IPS-18a (cell line): Measurements from ENCODE around the gene KLHL8.

Experiments
- H3K27ac ChIP-seq: one replicate; pipeline ENCODE4 v1.5.1; 2013; ENCODE audit warnings: low read length
- H3K27me3 ChIP-seq: one replicate; pipeline ENCODE4 v1.6.1; 2013; ENCODE audit warnings: mild to moderate bottlenecking, low read length; ENCODE audit not compliant: control insufficient read depth, insufficient read depth
- H3K36me3 ChIP-seq: one replicate; pipeline ENCODE4 v1.6.1; 2013; ENCODE audit warnings: low read depth, low read length; ENCODE audit not compliant: control insufficient read depth
- H3K4me1 ChIP-seq: one replicate; pipeline ENCODE4 v1.6.1; 2013; ENCODE audit warnings: low read depth, low read length; ENCODE audit not compliant: control insufficient read depth
- H3K4me3 ChIP-seq: one replicate; pipeline ENCODE4 v1.5.1; 2013; ENCODE audit warnings: low read length
- H3K9ac ChIP-seq: one replicate; pipeline ENCODE4 v1.6.1; 2013; ENCODE audit warnings: mild to moderate bottlenecking, low read length, moderate library complexity
- H3K9me3 ChIP-seq: one replicate; pipeline ENCODE4 v1.6.1; 2013; ENCODE audit warnings: low read depth, low read length; ENCODE audit not compliant: control insufficient read depth

Gene KLHL8

DNA sequence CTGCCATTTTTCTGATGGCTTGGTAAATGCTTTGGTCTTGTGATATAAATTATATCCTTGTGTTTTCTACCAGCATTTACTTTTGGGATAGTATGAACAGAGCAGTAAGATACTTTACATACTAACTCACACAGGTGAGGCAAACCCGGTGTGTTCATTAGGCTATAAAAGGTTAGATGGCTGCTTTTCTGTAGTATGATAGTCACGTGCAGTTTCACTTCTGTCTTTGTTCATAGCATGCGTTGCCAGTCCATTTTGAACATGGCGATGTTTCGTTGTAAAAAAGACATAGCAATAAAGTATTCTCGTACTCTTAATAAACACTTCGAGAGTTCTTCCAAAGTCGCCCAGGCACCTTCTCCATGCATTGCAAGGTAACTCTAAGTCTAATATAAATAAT, 88.4 kb downstream of the KLHL8 start:
- H3K9me3 ChIP-seq: no peaks in the 10 kb centered on the region
- H3K27me3 ChIP-seq: no peaks in the 10 kb centered on the region
- H3K9ac ChIP-seq: no peak overlapping the region
- no peak overlapping the region for H3K27ac ChIP-seq
- no peaks in the 10 kb centered on the region for H3K4me1 ChIP-seq
- H3K36me3 ChIP-seq: peaks cover 80% of the 10 kb centered on the region
- H3K4me3 ChIP-seq: no peak overlapping the region

- Histone ChIP-seq H3K4me1 (no peaks in the 10 kb centered on the region), H3K36me3 (peaks cover 79% of the 10 kb centered on the region), H3K27ac (no peak overlapping the region), H3K27me3 (no peaks in the 10 kb centered on the region), H3K9ac (no peak overlapping the region), H3K9me3 (no peaks in the 10 kb centered on the region), H3K4me3 (no peak overlapping the region)
These were observed 89.3 kb downstream of the KLHL8 start for GRCh38 chr4:87130985-87131703.

DNA sequence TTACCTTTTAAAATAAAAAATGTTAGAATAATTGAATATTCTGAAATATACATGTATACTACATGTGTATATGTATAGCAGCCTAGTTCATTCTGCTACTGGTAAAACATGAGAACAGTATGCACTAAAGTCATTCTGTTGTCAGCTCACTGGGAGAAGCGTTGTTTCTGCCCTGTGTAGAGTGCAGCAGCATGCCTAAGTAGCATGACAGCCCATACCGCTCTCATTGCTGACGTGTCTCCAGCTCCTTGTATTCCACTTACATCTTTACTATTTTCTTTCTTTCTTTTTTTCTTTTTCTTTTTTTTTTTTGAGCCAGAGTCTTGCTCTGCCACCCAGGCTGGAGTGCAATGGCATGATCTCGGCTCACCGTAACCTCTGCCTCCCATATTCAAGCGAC, 90.7 kb downstream of the KLHL8 start:
- H3K9ac ChIP-seq: no peak overlapping the region
- no peaks in the 10 kb centered on the region for H3K27me3 ChIP-seq
- no peak overlapping the region for H3K4me3 ChIP-seq
- no peaks in the 10 kb centered on the region for H3K4me1 ChIP-seq
- no peak overlapping the region for H3K27ac ChIP-seq
- H3K9me3 ChIP-seq: no peaks in the 10 kb centered on the region
- peaks cover 84% of the 10 kb centered on the region for H3K36me3 ChIP-seq

DNA sequence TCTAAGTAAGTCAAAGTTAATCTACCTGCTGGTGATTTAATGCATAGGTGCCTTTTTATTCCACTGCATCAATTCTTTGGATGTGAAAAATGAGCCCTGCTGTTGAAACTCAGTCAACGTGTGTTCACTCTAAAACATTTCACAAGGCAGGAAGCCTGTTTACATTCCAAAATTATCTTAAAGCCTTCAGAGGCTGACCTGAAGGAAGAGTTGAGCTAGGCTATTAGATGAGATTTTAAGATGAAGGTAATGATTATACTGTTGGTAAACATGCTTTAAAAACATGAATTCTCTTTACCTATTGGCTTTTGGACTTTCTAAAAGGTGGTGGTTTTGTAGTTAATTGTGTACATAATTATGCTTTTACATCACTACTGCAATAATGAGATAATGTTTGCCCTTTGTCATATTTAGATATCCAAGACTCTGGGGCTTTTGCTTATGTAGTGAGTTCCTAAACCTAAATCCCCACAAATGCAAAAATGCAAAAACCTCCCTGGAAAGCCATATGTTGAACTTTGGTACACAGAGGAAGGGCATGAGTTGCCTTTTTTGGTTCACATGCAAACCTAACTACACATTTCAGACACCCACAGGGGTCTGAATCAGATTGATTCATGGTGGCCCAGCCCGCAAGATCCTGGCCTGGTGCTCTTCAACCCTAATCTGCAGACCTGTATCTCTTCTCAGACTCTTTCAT, 92.3 kb downstream of the KLHL8 start:
- H3K9ac ChIP-seq: no peak overlapping the region
- H3K27ac ChIP-seq: no peak overlapping the region
- no peaks in the 10 kb centered on the region for H3K9me3 ChIP-seq
- H3K4me3 ChIP-seq: no peak overlapping the region
- no peaks in the 10 kb centered on the region for H3K27me3 ChIP-seq
- no peaks in the 10 kb centered on the region for H3K4me1 ChIP-seq
- peaks cover 71% of the 10 kb centered on the region for H3K36me3 ChIP-seq

DNA sequence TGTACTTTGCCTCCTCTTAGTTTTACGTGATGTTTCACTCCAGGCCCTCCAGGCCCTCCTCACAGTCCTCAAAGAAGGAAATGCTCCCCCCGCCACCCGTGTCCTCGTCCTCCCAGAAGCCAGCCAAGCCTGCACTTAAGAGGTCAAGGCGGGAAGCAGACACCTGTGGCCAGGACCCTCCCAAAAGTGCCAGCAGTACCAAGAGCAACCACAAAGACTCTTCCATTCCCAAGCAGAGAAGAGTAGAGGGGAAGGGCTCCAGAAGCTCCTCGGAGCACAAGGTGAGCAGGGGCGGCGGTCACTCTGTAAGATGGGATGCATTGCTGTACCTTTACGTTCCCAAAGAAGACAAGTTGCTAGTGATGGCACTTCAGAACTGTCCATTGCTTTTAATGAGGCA, 94.4 kb downstream of the KLHL8 start:
- Histone ChIP-seq H3K36me3 (peaks cover 54% of the 10 kb centered on the region), H3K4me3 (no peak overlapping the region), H3K9ac (no peak overlapping the region), H3K4me1 (no peaks in the 10 kb centered on the region), H3K27ac (no peak overlapping the region), H3K9me3 (no peaks in the 10 kb centered on the region), H3K27me3 (no peaks in the 10 kb centered on the region)

DNA sequence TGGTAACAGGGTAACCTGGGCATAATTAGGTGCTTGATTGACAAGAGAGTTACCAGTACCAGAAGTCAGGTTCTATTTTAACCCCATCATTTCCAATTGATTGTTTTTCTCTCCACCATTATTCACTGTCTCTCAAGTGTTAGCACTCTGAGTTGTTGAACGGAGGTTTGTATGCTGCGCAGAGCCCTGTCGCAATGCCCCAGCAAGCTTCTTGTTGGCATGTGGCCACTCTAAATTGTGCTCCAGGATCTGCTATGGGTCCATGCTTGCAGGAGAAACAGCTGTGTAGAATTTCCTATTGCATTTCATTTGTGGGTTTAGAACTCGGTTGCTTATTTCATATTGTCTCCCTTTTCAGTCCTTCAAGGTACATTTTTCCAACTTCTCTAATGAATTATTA, 98.2 kb downstream of the KLHL8 start:
- no peaks in the 10 kb centered on the region for H3K9me3 ChIP-seq
- no peak overlapping the region for H3K4me3 ChIP-seq
- peaks cover 31% of the 10 kb centered on the region for H3K36me3 ChIP-seq
- peaks cover 4% of the 10 kb centered on the region for H3K4me1 ChIP-seq
- H3K27me3 ChIP-seq: no peaks in the 10 kb centered on the region
- no peak overlapping the region for H3K9ac ChIP-seq
- H3K27ac ChIP-seq: no peak overlapping the region

DNA sequence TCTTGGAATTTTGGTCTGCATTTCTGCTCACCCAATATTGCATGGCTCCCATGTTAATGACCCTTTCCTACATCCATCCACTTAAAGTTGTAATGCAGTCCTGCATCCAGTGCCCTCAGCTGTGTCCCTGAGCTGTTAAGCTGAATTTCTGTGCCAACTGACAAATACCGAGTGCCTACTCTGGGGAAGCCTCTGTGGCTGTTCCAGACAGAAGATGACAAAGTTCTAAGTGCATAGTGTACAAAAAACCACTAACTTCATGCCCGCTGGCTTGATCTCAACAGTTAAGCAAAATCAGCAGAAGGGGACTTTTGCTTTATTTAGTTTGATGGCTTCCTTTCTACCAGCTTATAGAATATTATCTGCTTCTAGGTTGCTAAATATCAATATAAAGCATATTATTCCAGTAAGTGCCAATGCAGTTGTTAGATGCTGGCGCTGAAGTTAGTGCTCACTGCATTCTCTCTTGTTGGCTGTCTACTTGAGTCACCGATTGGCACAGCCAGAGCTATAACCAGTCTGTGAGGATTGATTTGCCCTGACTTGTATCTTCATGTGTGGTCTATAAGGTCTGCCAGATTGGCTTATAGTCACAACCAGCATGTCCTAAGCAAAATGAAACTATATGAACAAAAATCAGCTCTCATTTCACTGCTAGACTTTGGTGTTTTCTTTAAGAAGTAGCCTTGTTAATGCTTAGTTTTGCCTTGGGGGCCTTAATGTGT, 98.9 kb downstream of the KLHL8 start:
- H3K9me3 ChIP-seq: no peaks in the 10 kb centered on the region
- no peak overlapping the region for H3K9ac ChIP-seq
- H3K27ac ChIP-seq: peak overlapping the region; percentile 40
- peaks cover 29% of the 10 kb centered on the region for H3K36me3 ChIP-seq
- H3K27me3 ChIP-seq: no peaks in the 10 kb centered on the region
- no peak overlapping the region for H3K4me3 ChIP-seq
- peaks cover 4% of the 10 kb centered on the region for H3K4me1 ChIP-seq

DNA sequence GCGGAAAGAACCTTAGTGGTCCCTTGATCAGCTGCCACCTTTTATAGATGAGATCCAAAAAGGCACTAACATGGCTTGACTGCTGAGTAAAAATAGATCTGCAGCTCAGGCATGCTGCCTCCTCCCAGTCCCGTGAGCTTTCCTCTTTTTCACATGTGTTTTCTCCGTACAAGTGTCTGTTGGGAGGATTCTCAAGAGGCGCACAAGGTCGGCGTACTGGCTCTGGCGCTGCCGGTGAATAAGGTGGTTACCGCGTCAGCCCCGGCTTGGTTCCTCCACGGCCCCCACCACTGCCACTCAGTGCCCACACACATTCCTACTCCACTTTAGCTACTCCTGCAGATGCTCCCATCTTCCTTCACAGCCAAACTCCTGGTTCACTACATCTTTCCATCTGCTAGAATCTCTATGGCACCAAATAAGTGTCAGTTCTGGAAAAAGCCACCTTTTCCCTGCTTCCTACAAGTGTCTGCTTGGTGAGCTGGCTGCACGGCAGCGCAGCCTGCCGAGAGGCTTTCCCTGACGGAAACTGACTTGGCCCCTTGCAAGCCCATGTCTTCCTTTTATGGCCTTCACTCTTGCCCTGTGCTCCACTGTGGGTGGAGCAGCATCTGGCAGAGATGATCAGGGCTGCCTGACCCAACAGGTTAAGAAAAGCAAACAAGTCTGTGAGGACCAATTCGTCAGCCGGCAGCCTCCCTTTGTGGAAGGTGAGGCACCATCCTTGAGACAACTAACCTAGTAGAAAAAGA, 99.8 kb downstream of the KLHL8 start:
- Histone ChIP-seq H3K9ac (no peak overlapping the region), H3K27me3 (no peaks in the 10 kb centered on the region), H3K36me3 (peaks cover 29% of the 10 kb centered on the region), H3K9me3 (no peaks in the 10 kb centered on the region), H3K27ac (no peak overlapping the region), H3K4me3 (no peak overlapping the region), H3K4me1 (peaks cover 4% of the 10 kb centered on the region)

DNA sequence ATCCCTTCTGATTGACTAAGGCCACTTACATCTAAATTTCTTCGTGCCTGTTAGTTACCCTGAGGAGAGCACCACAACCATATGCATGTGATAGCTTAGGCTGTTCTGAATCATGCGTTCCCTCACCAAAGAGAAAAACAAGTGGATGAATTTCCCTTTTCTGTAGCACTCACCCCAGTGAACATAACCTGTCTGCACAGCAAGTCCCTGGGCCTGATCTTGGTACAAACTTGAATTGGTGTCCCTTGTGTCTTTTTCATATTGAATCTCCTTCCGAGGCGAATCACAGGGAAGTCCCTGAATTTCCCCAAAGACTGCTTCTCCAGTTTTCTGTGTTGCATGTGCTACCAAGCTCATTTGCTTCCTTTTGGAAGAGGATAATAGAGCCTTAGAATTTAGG, 100.4 kb downstream of the KLHL8 start:
- H3K36me3 ChIP-seq: peaks cover 28% of the 10 kb centered on the region
- no peak overlapping the region for H3K27ac ChIP-seq
- no peak overlapping the region for H3K4me3 ChIP-seq
- H3K9me3 ChIP-seq: no peaks in the 10 kb centered on the region
- H3K9ac ChIP-seq: no peak overlapping the region
- H3K4me1 ChIP-seq: peaks cover 4% of the 10 kb centered on the region
- H3K27me3 ChIP-seq: no peaks in the 10 kb centered on the region

- H3K36me3 ChIP-seq: peaks cover 27% of the 10 kb centered on the region
- no peak overlapping the region for H3K4me3 ChIP-seq
- H3K4me1 ChIP-seq: peaks cover 4% of the 10 kb centered on the region
- no peak overlapping the region for H3K27ac ChIP-seq
- H3K9ac ChIP-seq: no peak overlapping the region
- H3K27me3 ChIP-seq: no peaks in the 10 kb centered on the region
- H3K9me3 ChIP-seq: no peaks in the 10 kb centered on the region
These were observed 101.6 kb downstream of the KLHL8 start for GRCh38 chr4:87118826-87119225.

GRCh38 chr4:87118421-87118820, 102.0 kb downstream of the KLHL8 start:
- Histone ChIP-seq H3K9ac (no peak overlapping the region), H3K36me3 (peaks cover 27% of the 10 kb centered on the region), H3K27ac (no peak overlapping the region), H3K27me3 (no peaks in the 10 kb centered on the region), H3K4me3 (no peak overlapping the region), H3K4me1 (peaks cover 4% of the 10 kb centered on the region), H3K9me3 (no peaks in the 10 kb centered on the region)
